Loucy (cell line): ENCODE results near the gene POLR2F.

Experiments
- H2AFZ ChIP-seq: fragments of 200-600 bp; sonication (generic); 2 replicates; pipeline ENCODE4 v1.6.0; 2016; ENCODE audit warnings: antibody characterized with exemption, mild to moderate bottlenecking, low read length, moderate library complexity
- H3F3A ChIP-seq: fragments of 200-600 bp; 2 replicates; pipeline ENCODE4 v1.6.0; 2016; ENCODE audit warnings: antibody characterized with exemption, low read depth, mild to moderate bottlenecking
- H3K27me3 ChIP-seq: fragments of 200-600 bp; sonication (generic); 2 replicates; pipeline ENCODE4 v1.6.1; 2014; ENCODE audit warnings: low read length, mild to moderate bottlenecking; ENCODE audit not compliant: insufficient read depth, poor library complexity, severe bottlenecking
- H3K36me3 ChIP-seq: fragments of 200-600 bp; sonication (generic); 2 replicates; pipeline ENCODE4 v1.6.1; 2016; ENCODE audit warnings: low read length; ENCODE audit not compliant: insufficient read depth
- H3K4me1 ChIP-seq: fragments of 200-600 bp; sonication (generic); 2 replicates; pipeline ENCODE4 v1.5.1; 2014; ENCODE audit warnings: low read length, mild to moderate bottlenecking; ENCODE audit not compliant: insufficient read depth, poor library complexity, severe bottlenecking
- H3K4me2 ChIP-seq: fragments of 200-600 bp; sonication (generic); 2 replicates; pipeline ENCODE4 v1.6.0; 2014; ENCODE audit warnings: antibody characterized with exemption, low read length, low read depth, mild to moderate bottlenecking; ENCODE audit not compliant: poor library complexity, severe bottlenecking
- H3K4me3 ChIP-seq: fragments of 200-600 bp; sonication (generic); 2 replicates; pipeline ENCODE4 v1.5.1; 2014; ENCODE audit warnings: low read length, mild to moderate bottlenecking, mixed read lengths; ENCODE audit not compliant: poor library complexity, severe bottlenecking
- H3K79me2 ChIP-seq: fragments of 200-600 bp; sonication (generic); 2 replicates; pipeline ENCODE4 v1.6.1; 2014; ENCODE audit warnings: low read length; ENCODE audit not compliant: insufficient read depth
- H3K9ac ChIP-seq: fragments of 200-600 bp; sonication (generic); 2 replicates; pipeline ENCODE4 v1.6.0; 2014; ENCODE audit warnings: mild to moderate bottlenecking, low read depth, low read length, moderate library complexity; ENCODE audit not compliant: poor library complexity, severe bottlenecking
- H3K9me2 ChIP-seq: fragments of 200-600 bp; sonication (generic); replicated peaks from 2 replicates; pipeline ENCODE4 v1.6.1; 2016; ENCODE audit warnings: low read depth, low read length, mixed read lengths
- H3K9me3 ChIP-seq: fragments of 200-600 bp; sonication (generic); 2 replicates; pipeline ENCODE4 v1.6.1; 2014; ENCODE audit warnings: mild to moderate bottlenecking, antibody characterized with exemption, low read length, low read depth; ENCODE audit not compliant: insufficient read depth
- H4K20me1 ChIP-seq: fragments of 200-600 bp; sonication (generic); 2 replicates; pipeline ENCODE4 v1.6.0; 2014; ENCODE audit warnings: antibody characterized with exemption, low read length, mild to moderate bottlenecking; ENCODE audit not compliant: insufficient read depth, poor library complexity, severe bottlenecking
- CTCF ChIP-seq: fragments of 200-600 bp; sonication (generic); conservative IDR thresholded peaks from 2 replicates; pipeline ENCODE4 v1.5.1; 2014; ENCODE audit warnings: mild to moderate bottlenecking, antibody characterized with exemption, low read length
- EZH2phosphoT487 ChIP-seq: fragments of 200-600 bp; IDR thresholded peaks from 2 replicates; pipeline ENCODE4 v1.6.1; 2018; ENCODE audit warnings: antibody characterized with exemption, mild to moderate bottlenecking, moderate library complexity, borderline replicate concordance

POLR2F gene

GRCh38 chr22:37932821-37933578 is 20.5 kb upstream of the POLR2F start:
- H2AFZ ChIP-seq = no peak overlapping the region
- TF ChIP-seq CTCF (no peak), EZH2phosphoT487 (no peak)
- peaks cover 3% of the 10 kb centered on the region for H3K4me1 ChIP-seq
- no peak overlapping the region for H3K9ac ChIP-seq
- H3K79me2 ChIP-seq = no peaks in the 10 kb centered on the region
- H3K9me3 ChIP-seq = no peaks in the 10 kb centered on the region
- no peaks in the 10 kb centered on the region for H3K27me3 ChIP-seq
- peaks cover 16% of the 10 kb centered on the region; the same call in 1 of the 2 replicates for H3K36me3 ChIP-seq
- H3K9me2 ChIP-seq = no peaks in the 10 kb centered on the region
- no peak overlapping the region for H3K4me3 ChIP-seq
- no peaks in the 10 kb centered on the region for H4K20me1 ChIP-seq
- no peak overlapping the region for H3K4me2 ChIP-seq
- H3F3A ChIP-seq = no peaks in the 10 kb centered on the region

GRCh38 chr22:37933711-37934376 is 19.7 kb upstream of the POLR2F start:
- H2AFZ ChIP-seq = peak overlapping the region; percentile 6; the same call in 1 of the 2 replicates
- peak; percentile 89 for TF ChIP-seq CTCF
- no peak for TF ChIP-seq EZH2phosphoT487
- no peak overlapping the region for H3K9ac ChIP-seq
- H3K9me3 ChIP-seq = no peaks in the 10 kb centered on the region
- H3K4me2 ChIP-seq = peak overlapping the region; percentile 26
- H3K4me1 ChIP-seq = peaks cover 3% of the 10 kb centered on the region
- H3K9me2 ChIP-seq = no peaks in the 10 kb centered on the region
- no peaks in the 10 kb centered on the region for H3F3A ChIP-seq
- H3K36me3 ChIP-seq = peaks cover 13% of the 10 kb centered on the region; the same call in 1 of the 2 replicates
- no peaks in the 10 kb centered on the region for H3K27me3 ChIP-seq
- no peaks in the 10 kb centered on the region for H3K79me2 ChIP-seq
- H3K4me3 ChIP-seq = no peak overlapping the region
- no peaks in the 10 kb centered on the region for H4K20me1 ChIP-seq

- H4K20me1 ChIP-seq = no peaks in the 10 kb centered on the region
- no peak overlapping the region for H3K4me3 ChIP-seq
- H2AFZ ChIP-seq = no peak overlapping the region
- no peaks in the 10 kb centered on the region for H3K9me2 ChIP-seq
- no peak for TF ChIP-seq EZH2phosphoT487
- no peak for TF ChIP-seq CTCF
- no peaks in the 10 kb centered on the region for H3K4me1 ChIP-seq
- H3K9me3 ChIP-seq = no peaks in the 10 kb centered on the region
- H3K36me3 ChIP-seq = peaks cover 5% of the 10 kb centered on the region; the same call in 1 of the 2 replicates
- H3F3A ChIP-seq = no peaks in the 10 kb centered on the region
- no peak overlapping the region for H3K9ac ChIP-seq
- H3K4me2 ChIP-seq = no peak overlapping the region
- no peaks in the 10 kb centered on the region for H3K79me2 ChIP-seq
- H3K27me3 ChIP-seq = no peaks in the 10 kb centered on the region
Observed at GRCh38 chr22:37940698-37941376, 12.7 kb upstream of the POLR2F start.
